GM12878 (cell line): ENCODE data around the gene ITGA3. TPM values are rescaled to one million over a fixed set of nuclear protein-coding genes. Genes with fewer than 3 reads are reported as not detected.

Source experiments
- ATAC-seq: fragments of 200-7000 bp; cut with Tn5 transposase; 3 replicates; pipeline ENCODE4 v1.9.1; 2020; ENCODE audit warnings: mild to moderate bottlenecking, moderate library complexity
- BruUV-seq: library from RNA; stranded (reverse); fragments of 400-500 nt; replicated peaks from 2 replicates; lab custom pipeline; 2021; lab: Mats Ljungman, UMichigan
- CTCF ChIA-PET: fragments of 300-600 bp; sonication (Branson Sonifier 250); formaldehyde crosslinking; extraction: SDS; loops from one replicate; lab custom pipeline; 2021; ENCODE audit warnings: inconsistent platforms; lab: Yijun Ruan, JAX
- POLR2A ChIA-PET: fragments of 350-600 bp; formaldehyde crosslinking; extraction: SDS; loops from one replicate; lab custom pipeline; 2021; ENCODE audit warnings: inconsistent platforms; lab: Charles Lee
- RAD21 ChIA-PET: fragments of 300-600 bp; sonication (Branson Sonifier 250); formaldehyde crosslinking; loops from one replicate; lab custom pipeline; 2023; ENCODE audit warnings: antibody characterized with exemption; ENCODE audit not compliant: unreplicated experiment; lab: Charles Lee
- SMC1A ChIA-PET: fragments of 300-600 bp; sonication (Branson Sonifier 250); formaldehyde crosslinking; loops from one replicate; lab custom pipeline; 2023; ENCODE audit not compliant: unreplicated experiment, uncharacterized antibody; lab: Charles Lee
- DNase-seq: peaks from one replicate; pipeline ENCODE4 v3.0.0-alpha.2; 2011; ENCODE audit warnings: low read depth, low spot score
- FAIRE-seq: peaks from 3 replicates; lab custom pipeline; 2011; peaks lifted over from hg19 to GRCh38; lab: Jason Lieb, UNC
- H2AFZ ChIP-seq: 2 replicates; pipeline ENCODE4 v1.6.0; 2011; ENCODE audit warnings: low read depth, low read length, control low read depth; ENCODE audit not compliant: control insufficient read depth
- H3K27ac ChIP-seq: 2 replicates; pipeline ENCODE4 v1.5.1; 2011; ENCODE audit warnings: control low read depth; ENCODE audit not compliant: control insufficient read depth, insufficient read depth
- H3K27me3 ChIP-seq, 2 experiments: replicated peaks in 1 of 2; 2 replicates each; pipeline versions ENCODE4 v1.6.0 to v1.6.1; 2011; ENCODE audit warnings: low read length in 1 of 2; ENCODE audit not compliant: control insufficient read depth in 2 of 2, insufficient read depth in 2 of 2
- H3K36me3 ChIP-seq, 2 experiments: 2 replicates each; pipeline ENCODE4 v1.5.1; 2011; ENCODE audit warnings: low read length in 1 of 2; ENCODE audit not compliant: control insufficient read depth in 2 of 2, insufficient read depth in 2 of 2
- H3K4me1 ChIP-seq: 2 replicates; pipeline ENCODE4 v1.6.1; 2011; ENCODE audit warnings: mild to moderate bottlenecking, low read length, moderate library complexity, mixed read lengths; ENCODE audit not compliant: control insufficient read depth, insufficient read depth
- H3K4me2 ChIP-seq: 2 replicates; pipeline ENCODE4 v1.6.0; 2011; ENCODE audit warnings: control low read depth; ENCODE audit not compliant: control insufficient read depth, insufficient read depth
- H3K4me3 ChIP-seq: fragments of 200-600 bp; sonication (generic); 2 replicates; pipeline ENCODE4 v1.5.1; 2016
- H3K79me2 ChIP-seq: 2 replicates; pipeline ENCODE4 v1.6.0; 2011; ENCODE audit warnings: low read length; ENCODE audit not compliant: control insufficient read depth, insufficient read depth
- H3K9ac ChIP-seq: 2 replicates; pipeline ENCODE4 v1.8.0; 2011; ENCODE audit warnings: low read length, control low read depth, mixed read lengths; ENCODE audit not compliant: control insufficient read depth, insufficient read depth
- H3K9me3 ChIP-seq: replicated peaks from 3 replicates; pipeline ENCODE4 v1.5.1; 2011; ENCODE audit warnings: mild to moderate bottlenecking, low read length; ENCODE audit not compliant: control insufficient read depth, insufficient read depth
- H4K20me1 ChIP-seq: 2 replicates; pipeline ENCODE4 v1.6.0; 2011; ENCODE audit not compliant: control insufficient read depth, insufficient read depth
- BMI1 ChIP-seq: fragments of 450-650 bp; IDR thresholded peaks from 2 replicates; pipeline ENCODE4 v1.6.1; 2016; ENCODE audit warnings: mild to moderate bottlenecking, moderate library complexity, borderline replicate concordance
- CHD1 ChIP-seq: IDR thresholded peaks from 2 replicates; pipeline ENCODE4 v1.6.1; 2012; ENCODE audit warnings: low read depth, low read length, improper control_type of control experiment
- CHD2 ChIP-seq: IDR thresholded peaks from 2 replicates; pipeline ENCODE4 v1.6.1; 2011; ENCODE audit warnings: low read depth, low read length, improper control_type of control experiment, borderline replicate concordance
- CREM ChIP-seq: IDR thresholded peaks from 2 replicates; pipeline ENCODE4 v1.6.1; 2014; ENCODE audit warnings: antibody characterized with exemption, low read depth
- FOS ChIP-seq: IDR thresholded peaks from 3 replicates; pipeline ENCODE4 v1.6.1; 2011; ENCODE audit warnings: borderline replicate concordance; ENCODE audit not compliant: insufficient read length; ENCODE audit errors: extremely low read depth
- GATAD2B ChIP-seq: fragments of 450-650 bp; conservative IDR thresholded peaks from 2 replicates; pipeline ENCODE4 v1.6.1; 2017; ENCODE audit warnings: low read depth, mild to moderate bottlenecking, moderate library complexity
- HDAC2 ChIP-seq: fragments of 200-600 bp; sonication (generic); IDR thresholded peaks from 2 replicates; pipeline ENCODE4 v1.6.1; 2017
- KLF5 ChIP-seq: fragments of 450-650 bp; IDR thresholded peaks from 2 replicates; pipeline ENCODE4 v1.6.1; 2014; ENCODE audit warnings: mild to moderate bottlenecking; ENCODE audit not compliant: partially characterized antibody
- LARP7 ChIP-seq: fragments of 450-650 bp; IDR thresholded peaks from 2 replicates; pipeline ENCODE4 v1.6.1; 2017; ENCODE audit warnings: mild to moderate bottlenecking
- SREBF2 ChIP-seq: IDR thresholded peaks from 2 replicates; pipeline ENCODE4 v1.6.1; 2012; ENCODE audit warnings: mild to moderate bottlenecking, low read length
- SUPT20H ChIP-seq: IDR thresholded peaks from 2 replicates; pipeline ENCODE4 v1.6.1; 2011; ENCODE audit warnings: low read depth, mild to moderate bottlenecking, low read length, moderate library complexity, borderline replicate concordance; ENCODE audit not compliant: control insufficient read depth
- ZZZ3 ChIP-seq: IDR thresholded peaks from 2 replicates; pipeline ENCODE4 v1.6.1; 2011; ENCODE audit warnings: low read depth; ENCODE audit not compliant: control insufficient read depth, insufficient read length
- WGBS: methylation state at CpG from one replicate; pipeline ENCODE4 v1.1.6; 2016; ENCODE audit warnings: low lambda C conversion rate; ENCODE audit not compliant: insufficient replicate concordance, insufficient coverage; ENCODE audit errors: missing lambda C conversion rate; 5-methylcytosine and 5-hydroxymethylcytosine counted together
- in situ Hi-C: fragments of 300-500 bp; cut with MboI; formaldehyde crosslinking; loops from 9 replicates; pipeline ENCODE4 v1.14.3; 2018; ENCODE audit warnings: mixed read lengths
- intact Hi-C: fragments of 100-400 bp; cut with micrococcal nuclease; formaldehyde crosslinking; loops from one replicate; pipeline ENCODE4 v1.14.2; 2022; ENCODE audit not compliant: unreplicated experiment
- polyA plus RNA-seq, 11 experiments: library from polyadenylated mRNA; depleted of rRNA in 4 of 11; unstranded in 6 of 11; stranded (reverse) in 5 of 11; fragments of >200 nt; fragmentation: Nextera tagmentation in 4 of 11; fragmentation: Illumina TruSeq in 1 of 11; extraction: Ambion mirVana in 4 of 11; extraction: Trizol in 1 of 11; gene quantifications; 1 replicate in 1 of 11; 2 replicates in 10 of 11; pipeline versions ENCODE4 v1.2.1 to v1.2.3, GENCODE V29; 2011 to 2016; ENCODE audit warnings: inconsistent platforms in 2 of 11, missing spikeins in 2 of 11, low read depth in 1 of 11
- total RNA-seq, 4 experiments: library from RNA; depleted of rRNA in 3 of 4; stranded (reverse); fragments of >200 nt in 3 of 4; fragmentation: Illumina TruSeq in 1 of 4; extraction: Trizol in 1 of 4; gene quantifications; 2 replicates each; pipeline versions ENCODE4 v1.2.1 to v1.2.3, GENCODE V29; 2013 to 2021
- TF ChIP-seq, protein P1 (sequence below): IDR thresholded peaks from 2 replicates; pipeline ENCODE4 v1.6.1; 2011; ENCODE audit warnings: borderline replicate concordance, low read depth, mild to moderate bottlenecking, moderate library complexity, mixed read lengths, low read length; ENCODE audit not compliant: insufficient read depth; ENCODE audit errors: extremely low read length
- TF ChIP-seq, protein P2 (sequence below): IDR thresholded peaks from 2 replicates; pipeline ENCODE4 v1.6.1; 2012; ENCODE audit warnings: low read depth, low read length, improper control_type of control experiment
- TF ChIP-seq, protein P3 (sequence below): IDR thresholded peaks from 2 replicates; pipeline ENCODE4 v1.6.1; 2011; ENCODE audit warnings: mild to moderate bottlenecking, low read depth, low read length, moderate library complexity; ENCODE audit not compliant: insufficient replicate concordance
- TF ChIP-seq, protein P4 (sequence below): fragments of 150-350 bp; IDR thresholded peaks from 2 replicates; pipeline ENCODE4 v1.6.1; 2014; ENCODE audit warnings: mild to moderate bottlenecking, low read depth, low read length

ITGA3 gene
- total and polyA plus RNA-seq, 10 of the 15 experiments (the other 5 are each of a cell fraction or from before 2014, with no cell fraction given): 0.29 to 13.4 (median 6.6) TPM

DNA sequence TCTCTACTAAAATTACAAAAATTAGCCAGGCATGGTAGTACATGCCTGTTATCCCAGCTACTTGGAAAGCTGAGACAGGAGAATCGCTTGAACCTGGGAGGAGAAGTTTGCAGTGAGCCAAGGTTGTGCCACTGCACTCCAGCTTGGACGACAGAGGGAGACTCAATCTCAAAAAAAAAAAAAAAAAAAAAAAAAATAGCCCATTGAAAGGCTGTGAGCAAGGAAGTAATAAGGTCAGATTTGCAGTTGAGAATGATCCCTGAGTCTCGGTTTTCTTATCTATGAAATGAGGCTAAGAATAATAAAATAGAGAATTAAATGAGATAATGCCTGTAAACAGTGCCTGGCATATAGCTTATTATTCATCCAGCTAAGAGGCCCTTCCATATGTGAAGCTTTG lies 37.9 kb downstream of the ITGA3 start:
- RAD21 ChIA-PET: interaction anchor here (0.6 to 2.5 kb wide), 18 partner anchors 9 to 239 kb away, joined by 3 to 17 read pairs (median 4); partner anchors contain the start of gene COL1A1
- no peak for FAIRE-seq
- H2AFZ ChIP-seq: no peak overlapping the region; the same call in 1 of the 2 replicates
- H3K9me3 ChIP-seq: no peaks in the 10 kb centered on the region
- DNase-seq: no peak
- H3K27me3 ChIP-seq: no peaks in the 10 kb centered on the region
- BruUV-seq: no TSS peak
- POLR2A ChIA-PET: interaction anchor here (0.6 to 1.5 kb wide), 8 partner anchors 36 to 344 kb away, joined by 3 to 6 read pairs (median 4); partner anchors contain the start of gene SGCA
- no peak overlapping the region for H3K9ac ChIP-seq
- H3K4me2 ChIP-seq: no peak overlapping the region
- SMC1A ChIA-PET: interaction anchor here (0.6 to 3.7 kb wide), 27 partner anchors 9 to 528 kb away, joined by 3 to 23 read pairs (median 7); partner anchors contain the start of genes ITGA3 and SGCA
- H4K20me1 ChIP-seq: no peaks in the 10 kb centered on the region
- intact Hi-C loops: loop anchor here (1.0 to 2.0 kb wide), 3 partner anchors 37 to 203 kb away; partner anchors contain the start of gene ITGA3
- no peaks in the 10 kb centered on the region for H3K36me3 ChIP-seq
- ATAC-seq: no peak
- CTCF ChIA-PET: interaction anchor here (0.6 to 5.7 kb wide), 76 partner anchors 9 to 611 kb away, joined by 3 to 64 read pairs (median 6); partner anchors contain the start of genes COL1A1, ITGA3, LRRC59 and PPP1R9B
- no peak overlapping the region for H3K27ac ChIP-seq
- H3K4me3 ChIP-seq: no peak overlapping the region
- 50% methylated on average over 2 of the region's 3 CpGs for WGBS
- no peaks in the 10 kb centered on the region for H3K79me2 ChIP-seq
- peaks cover 17% of the 10 kb centered on the region for H3K4me1 ChIP-seq
- in situ Hi-C loops: loop anchor here (5.0 kb wide), 1 partner anchor 67 kb away; no protein-coding TSS in a partner anchor
- TF ChIP-seq BMI1: no peak
- TF ChIP-seq CHD1: no peak
- TF ChIP-seq GATAD2B: no peak
- no peak for TF ChIP-seq SREBF2
- TF ChIP-seq, protein P1, sequence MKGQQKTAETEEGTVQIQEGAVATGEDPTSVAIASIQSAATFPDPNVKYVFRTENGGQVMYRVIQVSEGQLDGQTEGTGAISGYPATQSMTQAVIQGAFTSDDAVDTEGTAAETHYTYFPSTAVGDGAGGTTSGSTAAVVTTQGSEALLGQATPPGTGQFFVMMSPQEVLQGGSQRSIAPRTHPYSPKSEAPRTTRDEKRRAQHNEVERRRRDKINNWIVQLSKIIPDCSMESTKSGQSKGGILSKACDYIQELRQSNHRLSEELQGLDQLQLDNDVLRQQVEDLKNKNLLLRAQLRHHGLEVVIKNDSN: no peak
- TF ChIP-seq, protein P2, sequence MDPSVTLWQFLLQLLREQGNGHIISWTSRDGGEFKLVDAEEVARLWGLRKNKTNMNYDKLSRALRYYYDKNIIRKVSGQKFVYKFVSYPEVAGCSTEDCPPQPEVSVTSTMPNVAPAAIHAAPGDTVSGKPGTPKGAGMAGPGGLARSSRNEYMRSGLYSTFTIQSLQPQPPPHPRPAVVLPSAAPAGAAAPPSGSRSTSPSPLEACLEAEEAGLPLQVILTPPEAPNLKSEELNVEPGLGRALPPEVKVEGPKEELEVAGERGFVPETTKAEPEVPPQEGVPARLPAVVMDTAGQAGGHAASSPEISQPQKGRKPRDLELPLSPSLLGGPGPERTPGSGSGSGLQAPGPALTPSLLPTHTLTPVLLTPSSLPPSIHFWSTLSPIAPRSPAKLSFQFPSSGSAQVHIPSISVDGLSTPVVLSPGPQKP: no peak
- no peak for TF ChIP-seq ZZZ3
- TF ChIP-seq SUPT20H: no peak
- no peak for TF ChIP-seq KLF5
- TF ChIP-seq, protein P3, sequence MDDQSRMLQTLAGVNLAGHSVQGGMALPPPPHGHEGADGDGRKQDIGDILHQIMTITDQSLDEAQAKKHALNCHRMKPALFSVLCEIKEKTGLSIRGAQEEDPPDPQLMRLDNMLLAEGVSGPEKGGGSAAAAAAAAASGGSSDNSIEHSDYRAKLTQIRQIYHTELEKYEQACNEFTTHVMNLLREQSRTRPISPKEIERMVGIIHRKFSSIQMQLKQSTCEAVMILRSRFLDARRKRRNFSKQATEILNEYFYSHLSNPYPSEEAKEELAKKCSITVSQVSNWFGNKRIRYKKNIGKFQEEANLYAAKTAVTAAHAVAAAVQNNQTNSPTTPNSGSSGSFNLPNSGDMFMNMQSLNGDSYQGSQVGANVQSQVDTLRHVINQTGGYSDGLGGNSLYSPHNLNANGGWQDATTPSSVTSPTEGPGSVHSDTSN: no peak
- TF ChIP-seq, protein P4, sequence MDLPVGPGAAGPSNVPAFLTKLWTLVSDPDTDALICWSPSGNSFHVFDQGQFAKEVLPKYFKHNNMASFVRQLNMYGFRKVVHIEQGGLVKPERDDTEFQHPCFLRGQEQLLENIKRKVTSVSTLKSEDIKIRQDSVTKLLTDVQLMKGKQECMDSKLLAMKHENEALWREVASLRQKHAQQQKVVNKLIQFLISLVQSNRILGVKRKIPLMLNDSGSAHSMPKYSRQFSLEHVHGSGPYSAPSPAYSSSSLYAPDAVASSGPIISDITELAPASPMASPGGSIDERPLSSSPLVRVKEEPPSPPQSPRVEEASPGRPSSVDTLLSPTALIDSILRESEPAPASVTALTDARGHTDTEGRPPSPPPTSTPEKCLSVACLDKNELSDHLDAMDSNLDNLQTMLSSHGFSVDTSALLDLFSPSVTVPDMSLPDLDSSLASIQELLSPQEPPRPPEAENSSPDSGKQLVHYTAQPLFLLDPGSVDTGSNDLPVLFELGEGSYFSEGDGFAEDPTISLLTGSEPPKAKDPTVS: no peak
- no peak for TF ChIP-seq HDAC2
- TF ChIP-seq CHD2: no peak
- no peak for TF ChIP-seq FOS
- TF ChIP-seq LARP7: no peak
- no peak for TF ChIP-seq CREM
